NCI-H526 treated with DMSO at 0.1 percent for 48 hours (cell line): Measurements from ENCODE around the gene FOXP2.
"Not testable (repeated sequence)": the region's sequence is repeated elsewhere in the genome, so short reads cannot be mapped to it uniquely, and the experiment has no call there.

ENCODE experiments used
- DNase-seq: peaks from one replicate; lab custom pipeline; 2025; lab: John Stamatoyannopoulos, UW

The FOXP2 gene

GRCh38 chr7:114502454-114503254 is 88.0 kb downstream of the FOXP2 start:
- no peak for DNase-seq

DNA sequence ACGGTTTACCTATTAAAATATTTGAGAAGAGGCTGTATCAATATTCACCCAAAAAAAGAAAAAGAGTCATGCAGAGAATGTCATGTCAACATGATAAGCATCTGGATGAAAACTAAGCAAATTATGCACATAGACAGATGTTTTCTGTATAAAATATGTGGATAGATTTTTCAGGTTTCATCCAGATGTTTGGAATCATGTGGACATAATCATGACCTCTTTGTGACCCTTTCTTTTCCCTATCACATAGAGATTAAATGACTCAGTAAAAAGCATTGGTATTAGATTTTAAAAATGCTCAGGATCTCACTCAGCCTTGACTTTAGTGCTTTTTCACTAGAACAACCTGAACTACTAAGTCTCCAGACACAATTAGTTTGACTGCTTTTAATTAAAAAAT is 90.0 kb downstream of the FOXP2 start:
- DNase-seq, result no peak

GRCh38 chr7:114507381-114507780 is 92.8 kb downstream of the FOXP2 start:
- DNase-seq, result no peak

DNA sequence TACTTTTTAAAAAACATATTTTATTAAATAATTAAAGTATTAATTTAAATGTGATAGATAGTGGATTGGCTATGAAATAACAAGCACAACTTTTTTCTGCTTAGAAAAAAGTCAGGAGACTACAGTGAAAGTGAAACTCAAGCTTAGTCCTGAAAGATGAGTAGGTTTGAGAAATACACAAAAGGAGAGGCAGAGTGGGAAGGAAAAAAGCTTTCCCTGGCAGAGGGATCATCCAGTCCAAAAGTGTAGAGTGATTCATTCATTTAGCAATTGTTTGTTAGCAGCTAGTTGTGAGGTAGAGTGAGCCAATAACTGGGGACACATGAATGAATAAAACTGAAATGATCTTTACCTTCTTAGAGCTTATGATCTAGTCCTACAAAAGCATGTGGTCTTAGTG is 93.5 kb downstream of the FOXP2 start:
- DNase-seq, result no peak

DNA sequence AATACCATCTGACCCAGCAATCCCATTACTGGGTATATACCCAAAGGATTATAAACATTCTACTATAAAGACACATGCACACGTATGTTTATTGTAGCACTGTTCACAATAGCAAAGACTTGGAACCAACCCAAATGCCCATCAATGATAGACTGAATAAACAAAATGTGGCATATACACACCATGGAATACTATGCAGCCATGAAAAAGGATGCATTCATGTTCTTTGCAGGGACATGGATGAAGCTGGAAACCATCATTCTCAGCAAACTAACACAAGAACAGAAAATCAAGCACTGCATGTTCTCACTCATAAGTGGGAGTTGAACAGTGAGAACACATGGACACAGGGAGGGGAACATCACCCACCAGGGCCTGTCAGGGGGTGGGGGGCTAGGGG is 96.2 kb downstream of the FOXP2 start:
- not testable (repeated sequence) for DNase-seq

- no peak for DNase-seq
These were observed 104.6 kb downstream of the FOXP2 start for GRCh38 chr7:114519240-114519639.

- DNase-seq, result no peak
These were observed 107.5 kb downstream of the FOXP2 start for GRCh38 chr7:114522081-114522480.

GRCh38 chr7:114527589-114527988 is 113.0 kb downstream of the FOXP2 start:
- no peak for DNase-seq

DNA sequence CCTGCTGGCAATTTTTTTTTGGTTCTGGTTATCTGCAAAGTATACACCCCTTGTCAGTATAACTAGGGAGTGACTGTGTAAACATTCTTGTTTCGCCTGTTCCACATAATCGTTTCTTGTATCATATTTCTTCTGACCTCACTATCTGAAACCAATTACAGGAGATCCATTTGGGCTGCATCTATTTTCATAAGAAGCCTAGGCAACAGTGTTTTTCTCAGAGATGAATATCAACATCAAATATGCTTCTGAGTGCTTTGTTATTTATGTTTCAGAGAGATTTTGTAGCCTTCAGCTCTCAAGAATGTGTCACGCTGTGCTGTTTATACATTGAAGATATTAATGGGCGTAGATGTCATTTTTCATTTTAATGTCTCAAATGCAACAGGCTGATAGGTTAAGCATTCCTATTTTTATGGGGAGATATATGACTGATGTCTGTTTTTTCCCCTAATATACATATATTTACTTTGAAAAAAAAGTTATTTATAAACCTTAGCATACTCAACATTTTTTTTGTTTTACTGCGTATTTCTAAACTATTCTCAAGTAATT is 115.5 kb downstream of the FOXP2 start:
- DNase-seq, result no peak

DNA sequence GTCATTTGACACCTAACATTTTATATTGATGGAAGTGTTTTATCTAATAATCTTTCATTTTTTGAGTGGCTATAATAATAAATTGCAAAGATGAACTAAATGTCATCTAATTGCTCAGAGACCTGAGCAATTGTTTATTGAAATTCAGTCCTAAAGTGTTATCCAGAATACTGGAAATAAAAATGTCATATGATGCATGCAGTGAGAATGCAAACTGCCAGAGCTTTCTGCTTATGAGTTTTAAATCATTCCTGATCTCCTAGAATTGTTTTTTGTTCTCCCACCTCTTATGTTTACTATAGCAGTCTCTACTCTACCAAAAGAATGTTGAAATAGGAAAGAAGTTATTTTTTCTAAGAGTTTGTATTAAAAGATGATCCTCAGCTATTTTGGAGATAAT is 116.7 kb downstream of the FOXP2 start:
- DNase-seq, result no peak

DNA sequence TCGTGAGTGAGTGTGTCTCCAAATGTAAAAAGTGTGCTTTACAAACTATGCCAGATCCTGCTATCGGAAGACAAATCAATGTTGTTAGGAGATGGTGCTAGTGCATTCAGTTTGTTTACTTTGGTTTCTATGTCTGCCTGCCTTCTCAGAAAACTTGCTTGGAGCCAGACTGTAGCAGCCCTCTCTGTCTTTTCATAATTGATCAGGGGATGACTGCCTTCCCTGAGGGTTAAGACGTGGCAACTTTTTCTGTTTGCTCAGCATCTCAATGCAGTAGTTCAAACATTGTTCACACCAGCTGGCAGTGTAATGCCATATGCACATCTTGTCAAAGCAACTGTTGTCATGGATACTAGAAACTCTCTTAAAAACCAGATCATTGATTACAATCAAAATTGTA is 118.5 kb downstream of the FOXP2 start:
- DNase-seq, result no peak

DNA sequence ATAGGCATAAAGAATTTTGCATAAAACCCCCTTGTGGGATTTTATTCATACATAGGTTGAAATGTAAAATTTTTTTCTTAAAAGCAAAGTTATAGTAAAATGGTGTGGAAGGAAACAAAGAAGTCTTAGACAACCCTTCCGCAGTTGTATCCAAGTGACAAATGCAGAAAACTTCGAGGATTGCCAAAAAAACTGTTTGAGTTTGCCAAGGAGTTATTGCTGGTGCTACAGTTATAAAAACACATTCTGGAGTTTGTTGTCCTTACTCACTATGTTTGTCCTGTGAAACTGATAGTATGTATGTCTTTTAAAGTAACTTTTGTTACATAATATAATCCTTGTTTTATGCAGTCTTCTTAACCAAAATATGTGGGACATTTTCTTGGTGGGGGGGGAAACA is 120.3 kb downstream of the FOXP2 start:
- DNase-seq, result no peak

DNA sequence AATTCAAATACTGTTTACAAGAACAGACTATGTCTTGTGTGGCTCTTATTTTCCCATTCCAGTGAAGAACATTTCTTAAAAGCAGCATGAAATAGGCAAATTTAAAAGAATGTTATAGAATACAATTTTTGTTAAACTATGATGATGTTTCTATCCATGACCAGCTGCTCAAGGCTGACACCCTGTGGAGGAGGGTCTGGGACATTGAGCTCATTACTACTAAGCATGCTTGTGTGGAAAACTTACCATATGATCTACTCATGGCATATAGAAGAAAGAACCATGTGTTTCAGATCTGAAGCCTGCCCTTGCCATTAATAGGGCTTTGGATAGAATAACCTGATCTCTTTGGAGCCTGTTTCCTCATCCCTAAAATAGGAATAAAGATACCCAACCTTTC is 125.0 kb downstream of the FOXP2 start:
- DNase-seq, result peak; percentile 45

DNA sequence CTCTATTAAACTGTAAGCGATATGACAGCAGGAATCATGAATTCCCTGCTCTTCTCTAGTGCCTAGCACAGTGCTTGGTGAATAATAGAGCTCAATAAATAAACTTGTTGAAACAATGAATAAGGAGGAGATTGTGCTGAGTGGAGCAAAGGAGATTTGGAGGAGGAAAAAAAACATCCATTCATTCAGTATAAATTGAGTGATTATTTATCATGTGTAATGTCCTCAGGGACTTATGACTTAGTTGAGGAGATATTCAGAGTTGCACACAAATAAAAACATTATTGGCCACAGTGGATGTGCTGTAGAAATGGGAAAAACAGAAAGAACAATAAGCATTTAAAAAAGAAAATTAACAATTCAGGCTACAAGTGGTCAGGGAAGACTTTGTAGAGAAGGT is 125.7 kb downstream of the FOXP2 start:
- DNase-seq, result no peak

DNA sequence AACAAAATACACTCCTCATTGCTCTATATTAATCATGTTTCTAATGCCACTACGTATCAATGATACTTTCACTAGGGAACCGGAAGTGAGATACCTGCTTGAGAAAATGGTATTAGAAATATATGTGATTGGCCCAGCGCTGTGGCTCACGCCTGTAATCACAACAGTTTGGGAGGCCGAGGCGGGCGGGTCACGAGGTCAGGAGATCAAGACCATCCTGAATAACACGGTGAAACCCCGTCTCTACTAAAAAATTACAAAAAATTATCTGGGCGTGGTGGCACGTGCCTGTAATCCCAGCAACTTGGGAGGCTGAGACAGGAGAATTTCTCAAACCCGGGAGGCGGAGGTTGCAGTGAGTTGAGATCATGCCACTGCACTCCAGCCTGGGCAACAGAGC is 132.7 kb downstream of the FOXP2 start:
- not testable (repeated sequence) for DNase-seq

GRCh38 chr7:114548081-114548980 is 133.7 kb downstream of the FOXP2 start:
- peak; percentile 49 for DNase-seq

DNA sequence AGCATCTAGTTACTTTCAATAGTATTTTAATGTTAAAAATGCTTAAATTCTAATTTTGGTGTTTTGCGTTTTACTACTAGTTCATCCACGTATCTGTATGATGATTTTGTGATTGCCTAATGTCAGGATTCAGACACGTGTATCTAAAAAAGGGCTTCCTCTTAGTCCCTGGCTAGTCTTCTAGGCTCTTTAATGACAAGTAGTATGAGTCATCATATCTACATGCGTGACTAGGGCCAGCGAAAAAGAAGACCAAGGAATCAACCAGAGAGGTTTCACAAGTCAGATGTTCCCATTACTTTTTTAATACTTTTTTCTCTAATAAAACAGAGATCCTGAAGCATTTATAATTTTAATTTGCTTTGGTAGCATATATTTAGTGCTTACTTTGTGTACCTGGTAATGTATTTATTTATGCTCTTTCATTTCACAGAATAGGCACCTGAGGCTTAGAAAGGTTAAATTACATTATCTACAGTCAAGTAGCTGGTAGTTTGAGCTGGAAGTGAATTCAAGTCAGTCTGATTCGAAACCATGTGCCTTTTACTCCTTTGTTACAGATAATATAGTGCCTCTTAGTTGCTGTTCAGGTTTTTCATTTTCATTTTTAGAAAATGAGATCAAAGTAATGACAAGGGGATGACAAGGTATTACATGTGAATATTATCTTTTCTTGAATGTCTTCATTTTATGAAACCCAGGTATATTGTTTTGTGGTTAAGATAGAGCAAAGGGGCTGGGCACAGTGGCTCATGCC is 140.3 kb downstream of the FOXP2 start:
- DNase-seq, result no peak

DNA sequence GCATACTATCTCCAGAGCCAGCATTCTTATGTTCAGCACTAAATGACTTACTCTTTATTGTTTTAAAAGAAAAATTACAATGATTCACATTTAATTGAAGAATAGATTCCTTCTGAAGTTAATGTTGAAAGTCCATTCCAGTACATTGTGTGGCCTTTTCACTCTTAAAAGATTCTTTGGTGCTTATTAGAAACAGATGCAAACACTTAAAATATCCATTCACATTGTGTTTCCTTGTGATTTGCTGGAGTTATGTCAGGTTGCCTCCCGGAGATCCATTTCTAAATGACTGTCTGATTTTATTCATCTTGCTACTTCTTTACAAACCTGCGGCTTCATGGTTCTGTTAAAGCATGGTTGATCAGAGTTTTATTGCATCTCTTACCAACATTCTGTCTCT is 152.8 kb downstream of the FOXP2 start:
- DNase-seq, result no peak

DNA sequence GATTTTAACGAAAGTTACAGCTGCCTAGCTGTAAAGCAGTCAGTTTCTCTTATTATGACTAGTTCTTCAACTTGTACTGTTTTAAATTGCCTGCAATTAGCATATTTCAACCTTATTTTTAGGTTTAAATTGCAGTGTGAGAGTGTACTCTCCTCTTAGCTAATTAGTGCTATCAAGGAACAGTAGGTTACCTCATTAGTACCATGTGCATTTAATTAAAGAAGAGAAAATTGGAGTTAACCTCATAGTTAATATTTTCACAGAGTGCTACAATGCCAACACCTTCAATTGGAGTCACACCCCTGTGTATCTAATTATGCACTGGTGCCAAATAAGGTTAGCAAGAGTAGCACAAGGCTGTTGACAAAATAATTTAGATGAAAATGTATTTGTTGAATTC is 154.6 kb downstream of the FOXP2 start:
- DNase-seq, result no peak

GRCh38 chr7:114574384-114574783 is 159.8 kb downstream of the FOXP2 start:
- DNase-seq, result no peak

GRCh38 chr7:114575098-114575497 is 160.5 kb downstream of the FOXP2 start:
- no peak for DNase-seq

DNA sequence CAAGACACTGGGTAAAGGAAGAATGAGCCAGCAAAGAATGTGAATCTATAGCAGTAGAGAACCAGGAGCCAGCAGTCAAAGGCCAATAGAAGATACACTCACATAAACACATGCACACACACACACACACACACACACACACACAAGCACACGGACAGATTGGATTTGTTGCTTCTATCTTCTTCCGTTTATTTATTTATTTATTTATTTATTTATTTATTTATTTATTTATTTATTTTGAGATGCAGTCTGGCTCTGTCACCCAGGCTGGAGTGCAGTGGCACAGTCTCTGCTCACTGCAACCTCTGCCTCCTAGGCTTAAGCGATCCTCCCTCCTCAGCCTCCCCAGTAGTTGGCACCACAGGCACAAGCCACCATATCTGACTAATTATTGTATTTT is 166.3 kb downstream of the FOXP2 start:
- not testable (repeated sequence) for DNase-seq
